Right cardiac atrium (tissue), 5 donors: ENCODE results near the gene SELPLG. TPM values are rescaled to one million over a fixed set of nuclear protein-coding genes. Genes with fewer than 3 reads are reported as not detected.
A peak's percentile ranks its signal among the peaks of the same experiment; 100 is the strongest.
"Not testable (repeated sequence)": the region's sequence is repeated elsewhere in the genome, so short reads cannot be mapped to it uniquely, and the experiment has no call there.

Source experiments
- ATAC-seq, 2 donors: fragments of 200-7000 bp; cut with Tn5 transposase; one replicate each; pipeline versions ENCODE4 v1.8.0 to v1.9.1; 2020; ENCODE audit warnings: moderate library complexity in 2 of 2, mild to moderate bottlenecking in 1 of 2
- DNase-seq, 3 donors: peaks; one replicate each; pipeline ENCODE4 v3.0.0-alpha.2; 2020
- H3K27ac ChIP-seq: one replicate; pipeline ENCODE4 v1.5.1; 2013; ENCODE audit warnings: mild to moderate bottlenecking, low read length, control low read depth, moderate library complexity
- H3K27me3 ChIP-seq: one replicate; pipeline ENCODE4 v1.6.1; 2013; ENCODE audit not compliant: control insufficient read depth, insufficient read depth
- H3K4me1 ChIP-seq: one replicate; pipeline ENCODE4 v1.6.1; 2013; ENCODE audit warnings: low read length; ENCODE audit not compliant: control insufficient read depth, insufficient read depth
- H3K4me3 ChIP-seq: one replicate; pipeline ENCODE4 v1.5.1; 2013; ENCODE audit warnings: low read length, control low read depth
- H3K9me3 ChIP-seq: one replicate; pipeline ENCODE4 v1.6.1; 2013; ENCODE audit warnings: low read length; ENCODE audit not compliant: control insufficient read depth
- WGBS: extraction: QIAGEN DNeasy Blood & Tissue Kit; methylation state at CpG from one replicate; pipeline ENCODE4 v1.1.7; 2013; 5-methylcytosine and 5-hydroxymethylcytosine counted together
- intact Hi-C, 4 donors: fragments of 100-400 bp; cut with DNase I; formaldehyde crosslinking; loops; one replicate each; pipeline versions ENCODE4 v1.11.0 to v1.14.0; 2022 to 2023
- polyA plus RNA-seq: library from polyadenylated mRNA; stranded (reverse); fragments of 200-250 nt; gene quantifications from one replicate; pipeline ENCODE4 v1.2.3, GENCODE V29; 2013
- total RNA-seq, 4 donors: library from RNA; stranded (reverse); fragmentation: NEBNext Ultra II Directional; extraction: Animal tissue kit (Norgen Biotek cat#: 25700); gene quantifications; one replicate each; pipeline ENCODE4 v1.2.1, GENCODE V29; 2021
- donor health status: healthy with polysubstance abuse.
- donor health status: DM: no; HTN: yes; CAD: no.
- donor health status: DM: no; HTN: no; CAD: no.
- donor health status: DM: no; HTN: yes; CAD: no; lungs with severe emphysema.
- donor health status: DM: yes; HTN: yes; CAD: no.

Gene SELPLG
- total and polyA plus RNA-seq, 5 donors = 1.9 to 6.2 (median 3.8) TPM

GRCh38 chr12:108656247-108656646, 22.6 kb upstream of the SELPLG start:
- not testable (repeated sequence) for H3K27ac ChIP-seq

DNA sequence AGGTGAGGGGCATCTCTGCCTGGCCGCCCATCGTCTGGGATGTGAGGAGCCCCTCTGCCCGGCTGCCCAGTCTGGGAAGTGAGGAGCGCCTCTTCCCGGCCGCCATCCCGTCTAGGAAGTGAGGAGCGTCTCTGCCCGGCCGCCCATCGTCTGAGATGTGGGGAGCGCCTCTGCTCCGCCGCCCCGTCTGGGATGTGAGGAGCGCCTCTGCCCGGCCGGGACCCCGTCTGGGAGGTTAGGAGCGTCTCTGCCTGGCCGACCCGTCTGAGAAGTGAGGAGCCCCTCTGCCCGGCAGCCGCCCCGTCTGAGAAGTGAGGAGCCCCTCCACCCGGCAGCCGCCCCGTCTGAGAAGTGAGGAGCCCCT, 22.1 kb upstream of the SELPLG start:
- H3K9me3 ChIP-seq, H3K4me1 ChIP-seq, H3K27ac ChIP-seq, ATAC-seq, intact Hi-C loops, H3K27me3 ChIP-seq, H3K4me3 ChIP-seq: not testable (repeated sequence)
- DNase-seq = peak in 1 of 3 donors; percentile 20
- 91% methylated on average over 17 of the region's 28 CpGs for WGBS

More at GRCh38 chr12:108656247-108656646, 22.6 kb upstream of the SELPLG start:
- H3K27me3 ChIP-seq, H3K9me3 ChIP-seq, ATAC-seq, H3K4me1 ChIP-seq, H3K4me3 ChIP-seq, intact Hi-C loops: not testable (repeated sequence)
- peak in 1 of 3 donors; percentile 57 for DNase-seq
- WGBS = 91% methylated on average over 24 of the region's 24 CpGs

- H3K4me1 ChIP-seq, H3K27me3 ChIP-seq, H3K4me3 ChIP-seq, intact Hi-C loops, H3K9me3 ChIP-seq: not testable (repeated sequence)
- peak overlapping the region; percentile 42 for H3K27ac ChIP-seq
- WGBS = 61% methylated on average over 9 of the region's 9 CpGs
- ATAC-seq (peak; percentile 62 to 63), DNase-seq (peak in 1 of 3 donors; percentile 45)
These were observed 20.9 kb upstream of the SELPLG start for GRCh38 chr12:108654622-108655021.

DNA sequence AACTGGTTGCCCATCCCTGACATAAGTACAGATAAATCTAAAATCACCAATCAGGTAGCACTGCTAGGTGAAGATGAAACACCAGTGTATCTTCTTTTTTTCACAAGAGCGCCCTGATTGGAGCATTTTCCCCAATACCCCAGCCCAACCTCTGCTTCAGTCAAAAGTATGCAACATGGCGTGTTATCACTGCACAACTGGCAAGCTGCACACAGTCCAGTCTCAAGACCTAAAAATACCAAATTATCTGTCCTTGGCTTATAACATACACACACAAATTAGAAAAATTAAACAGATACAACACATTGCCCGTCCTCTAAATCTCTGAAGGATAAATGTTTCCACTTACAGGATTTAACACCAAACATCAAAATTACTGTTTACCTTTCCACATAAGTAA, 20.2 kb upstream of the SELPLG start:
- ATAC-seq (peak; percentile 56 to 63), DNase-seq (no peak)
- intact Hi-C loops = no loop called here
- WGBS = 65% methylated on average over 3 of the region's 3 CpGs
- Histone ChIP-seq H3K9me3 (no peaks in the 10 kb centered on the region), H3K27ac (peak overlapping the region; percentile 62), H3K27me3 (no peaks in the 10 kb centered on the region), H3K4me1 (no peaks in the 10 kb centered on the region), H3K4me3 (no peak overlapping the region)

DNA sequence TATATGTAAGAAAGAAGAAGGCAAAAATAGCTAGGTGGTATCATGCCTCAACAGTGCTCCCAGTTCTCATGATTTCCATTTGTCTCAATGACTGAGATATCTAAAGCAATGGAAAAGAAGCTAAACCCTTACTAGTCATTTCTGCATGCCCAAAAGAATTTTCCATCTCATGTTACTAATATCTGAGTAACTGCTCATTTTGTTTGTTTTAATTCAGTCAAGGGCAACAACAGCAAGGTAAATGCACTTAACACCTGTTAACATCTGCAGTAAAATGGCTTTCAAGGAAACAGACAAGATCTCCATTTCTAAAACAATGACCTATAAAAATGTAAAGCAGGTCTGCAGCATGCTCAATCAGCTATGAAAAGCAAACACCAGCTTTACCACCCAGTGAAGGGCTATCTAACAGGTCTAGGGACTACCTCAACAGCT, 19.4 kb upstream of the SELPLG start:
- no peak for ATAC-seq
- H3K9me3 ChIP-seq = no peaks in the 10 kb centered on the region
- H3K27ac ChIP-seq = no peak overlapping the region
- no peak for DNase-seq
- no peak overlapping the region for H3K4me3 ChIP-seq
- H3K27me3 ChIP-seq = no peaks in the 10 kb centered on the region
- intact Hi-C loops = no loop called here
- H3K4me1 ChIP-seq = no peaks in the 10 kb centered on the region

DNA sequence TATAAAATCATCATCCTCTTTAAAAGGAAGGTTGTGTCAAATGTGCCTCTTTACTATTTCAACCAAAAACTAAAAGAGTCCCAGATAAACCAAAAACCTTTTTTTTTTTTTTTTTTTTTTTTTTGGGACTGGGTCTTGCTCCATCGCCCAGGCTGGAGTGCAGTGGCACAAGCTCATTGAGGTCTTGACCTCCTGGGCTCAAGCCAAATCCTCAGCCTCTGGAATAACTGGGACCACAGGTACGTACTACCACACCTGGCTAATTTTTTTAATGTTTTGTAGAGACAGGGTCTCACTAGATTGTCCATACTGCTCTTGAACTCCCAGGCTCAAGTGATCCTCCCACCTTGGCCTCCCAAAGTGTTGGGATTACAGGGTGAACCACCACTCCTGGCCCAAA, 16.4 kb upstream of the SELPLG start:
- intact Hi-C loops = no loop called here
- Histone ChIP-seq H3K27me3 (no peaks in the 10 kb centered on the region), H3K27ac (peak overlapping the region; percentile 50), H3K9me3 (no peaks in the 10 kb centered on the region), H3K4me1 (peaks cover 5% of the 10 kb centered on the region), H3K4me3 (no peak overlapping the region)
- DNase-seq (no peak), ATAC-seq (no peak)
- WGBS = 60% methylated on average over 2 of the region's 2 CpGs

- ATAC-seq = peak in 1 of 2 donors; percentile 10
- peak overlapping the region; percentile 50 for H3K27ac ChIP-seq
- peak in 1 of 3 donors; percentile 42 for DNase-seq
- H3K27me3 ChIP-seq = no peaks in the 10 kb centered on the region
- H3K9me3 ChIP-seq = no peaks in the 10 kb centered on the region
- intact Hi-C loops = no loop called here
- no peak overlapping the region for H3K4me3 ChIP-seq
- WGBS = 33% methylated on average over 4 of the region's 4 CpGs
- H3K4me1 ChIP-seq = peaks cover 5% of the 10 kb centered on the region
These were observed 16.0 kb upstream of the SELPLG start for GRCh38 chr12:108649669-108650068.

DNA sequence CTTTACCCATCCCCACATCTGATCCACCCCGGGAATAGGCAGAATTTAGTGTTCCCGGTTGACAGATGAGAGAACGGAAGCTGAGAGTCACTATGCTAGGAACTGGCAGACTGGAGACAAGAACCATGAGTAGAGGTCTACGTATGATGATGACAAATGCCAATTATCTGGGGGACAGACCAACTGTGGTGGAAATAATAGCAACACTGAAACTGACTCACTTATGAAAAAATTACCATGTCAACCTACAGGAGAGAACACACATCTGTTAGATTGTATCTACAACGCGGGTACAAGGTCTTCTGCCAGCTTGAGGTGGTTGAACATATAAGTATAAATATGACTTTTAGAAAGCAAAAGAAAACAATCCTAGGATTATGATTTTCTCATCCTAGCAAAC, 15.4 kb upstream of the SELPLG start:
- Histone ChIP-seq H3K27me3 (no peaks in the 10 kb centered on the region), H3K27ac (no peak overlapping the region), H3K4me3 (no peak overlapping the region), H3K4me1 (peaks cover 6% of the 10 kb centered on the region), H3K9me3 (no peaks in the 10 kb centered on the region)
- intact Hi-C loops = no loop called here
- 83% methylated on average over 6 of the region's 6 CpGs for WGBS
- DNase-seq = no peak
- no peak for ATAC-seq

DNA sequence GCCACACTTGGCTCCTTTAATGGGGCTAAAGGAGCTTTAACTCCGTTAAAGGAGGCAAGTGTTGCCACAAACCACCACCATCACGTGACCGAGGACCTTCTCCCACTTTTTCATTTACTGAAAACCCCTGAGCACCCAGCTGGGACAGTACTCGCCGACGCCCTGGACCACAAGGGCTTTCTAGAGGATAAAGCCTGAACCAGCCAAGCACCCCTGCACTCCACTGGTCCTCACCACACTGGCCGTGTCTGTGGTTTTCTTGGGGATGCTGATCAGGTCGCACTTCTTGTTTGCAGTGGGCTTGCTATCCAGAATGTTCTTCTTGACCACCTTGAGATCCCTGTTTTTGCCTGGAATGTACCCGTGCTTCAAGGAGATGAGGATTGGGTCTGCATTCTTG, 14.7 kb upstream of the SELPLG start:
- Histone ChIP-seq H3K27me3 (no peaks in the 10 kb centered on the region), H3K27ac (peak overlapping the region; percentile 7), H3K4me1 (peaks cover 10% of the 10 kb centered on the region), H3K9me3 (no peaks in the 10 kb centered on the region), H3K4me3 (no peak overlapping the region)
- ATAC-seq (no peak), DNase-seq (no peak)
- intact Hi-C loops = no loop called here
- 90% methylated on average over 9 of the region's 9 CpGs for WGBS

DNA sequence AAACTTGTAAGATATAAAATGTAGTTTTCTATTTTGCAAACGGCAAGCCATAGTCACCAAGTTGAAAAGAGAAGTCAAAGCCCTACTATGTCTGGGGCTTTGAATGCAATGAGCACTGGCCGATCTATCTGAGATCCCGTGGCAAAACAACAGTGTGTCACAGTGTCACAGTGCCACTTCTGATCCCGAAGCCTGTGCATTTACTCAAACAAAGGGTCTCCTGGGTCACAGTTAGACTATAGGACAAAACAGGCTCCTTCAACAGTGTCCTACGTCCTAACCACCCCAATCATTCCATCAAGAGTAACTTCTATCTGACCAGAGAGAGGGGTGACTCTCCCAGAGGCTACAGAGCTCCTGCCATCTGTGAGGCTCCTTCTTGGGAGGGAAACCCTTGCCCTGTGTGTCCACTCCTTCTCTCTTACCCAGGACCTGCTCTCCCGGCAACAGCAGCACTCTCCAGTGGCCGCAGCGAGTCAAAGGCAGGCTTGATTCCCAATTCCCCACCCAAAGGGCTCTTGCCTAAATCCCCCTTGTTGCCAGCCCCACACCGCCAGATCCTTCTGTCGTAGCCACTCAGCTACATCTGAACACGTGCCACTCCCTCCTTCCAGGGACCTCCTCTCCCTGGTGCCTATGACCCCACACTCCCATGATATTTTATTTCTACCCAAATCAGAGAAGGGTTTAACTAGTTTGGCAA, 14.0 kb upstream of the SELPLG start:
- no peak overlapping the region for H3K4me3 ChIP-seq
- H3K27me3 ChIP-seq = no peaks in the 10 kb centered on the region
- peaks cover 10% of the 10 kb centered on the region for H3K4me1 ChIP-seq
- peak overlapping the region; percentile 61 for H3K27ac ChIP-seq
- ATAC-seq (no peak), DNase-seq (peak in 1 of 3 donors; percentile 32)
- no peaks in the 10 kb centered on the region for H3K9me3 ChIP-seq
- 73% methylated on average over 11 of the region's 11 CpGs for WGBS
- intact Hi-C loops = no loop called here

GRCh38 chr12:108646600-108647579, 13.2 kb upstream of the SELPLG start:
- DNase-seq (no peak), ATAC-seq (peak in 1 of 2 donors; percentile 61)
- Histone ChIP-seq H3K4me3 (no peak overlapping the region), H3K27ac (peak overlapping the region; percentile 48), H3K4me1 (peaks cover 10% of the 10 kb centered on the region), H3K27me3 (no peaks in the 10 kb centered on the region), H3K9me3 (no peaks in the 10 kb centered on the region)
- intact Hi-C loops = no loop called here
- 57% methylated on average over 10 of the region's 10 CpGs for WGBS
